GM23338 (cell line): Measurements from ENCODE around the gene DNAJB8. TPM values are rescaled to one million over a fixed set of nuclear protein-coding genes. Genes with fewer than 3 reads are reported as not detected.

Source experiments
- ATAC-seq: fragments of 200-7000 bp; cut with Tn5 transposase; 3 replicates; pipeline ENCODE4 v1.9.1; 2020
- DNase-seq: peaks from one replicate; pipeline ENCODE4 v3.0.0-alpha.2; 2015; ENCODE audit warnings: low spot score
- H2AFZ ChIP-seq: fragments of 200-600 bp; sonication (generic); 2 replicates; pipeline ENCODE4 v1.8.0; 2016; ENCODE audit warnings: antibody characterized with exemption, mild to moderate bottlenecking, moderate library complexity
- H3F3A ChIP-seq: fragments of 200-600 bp; sonication (generic); replicated peaks from 2 replicates; pipeline ENCODE4 v1.8.0; 2017; ENCODE audit warnings: antibody characterized with exemption, mixed run types, low read depth
- H3K27ac ChIP-seq: fragments of 200-600 bp; sonication (generic); 2 replicates; pipeline ENCODE4 v1.6.1; 2016; ENCODE audit warnings: low read depth
- H3K27me3 ChIP-seq: fragments of 200-600 bp; sonication (generic); 2 replicates; pipeline ENCODE4 v1.8.0; 2016; ENCODE audit warnings: mild to moderate bottlenecking, mixed run types, moderate library complexity; ENCODE audit not compliant: insufficient read depth
- H3K36me3 ChIP-seq: fragments of 200-600 bp; sonication (generic); 2 replicates; pipeline ENCODE4 v1.8.0; 2016; ENCODE audit warnings: mild to moderate bottlenecking; ENCODE audit not compliant: insufficient read depth
- H3K4me1 ChIP-seq: fragments of 200-600 bp; sonication (generic); 2 replicates; pipeline ENCODE4 v1.8.0; 2016; ENCODE audit warnings: mild to moderate bottlenecking, moderate library complexity; ENCODE audit not compliant: insufficient read depth
- H3K4me2 ChIP-seq: fragments of 200-600 bp; sonication (generic); 2 replicates; pipeline ENCODE4 v1.7.1; 2017; ENCODE audit warnings: mixed run types
- H3K4me3 ChIP-seq: fragments of 200-600 bp; sonication (generic); 2 replicates; pipeline ENCODE4 v1.6.1; 2016; ENCODE audit warnings: mixed run types
- H3K79me2 ChIP-seq: fragments of 200-600 bp; sonication (generic); replicated peaks from 2 replicates; pipeline ENCODE4 v1.8.0; 2017; ENCODE audit warnings: mild to moderate bottlenecking; ENCODE audit not compliant: insufficient read depth
- H3K9me2 ChIP-seq: fragments of 200-600 bp; sonication (generic); 2 replicates; pipeline ENCODE4 v1.8.0; 2017; ENCODE audit not compliant: insufficient read depth
- H4K20me1 ChIP-seq: fragments of 200-600 bp; sonication (generic); replicated peaks from 2 replicates; pipeline ENCODE4 v1.8.0; 2017; ENCODE audit warnings: mild to moderate bottlenecking; ENCODE audit not compliant: insufficient read depth
- H3K27ac Mint-ChIP-seq: 2 replicates; pipeline ENCODE4 v1.8.0; 2020; ENCODE audit warnings: inconsistent platforms, mild to moderate bottlenecking, moderate library complexity, mixed read lengths
- H3K27me3 Mint-ChIP-seq: 3 replicates; pipeline ENCODE4 v1.8.0; 2022; ENCODE audit warnings: low read depth, mild to moderate bottlenecking, moderate library complexity, mixed read lengths, inconsistent platforms; ENCODE audit not compliant: insufficient read depth, poor library complexity
- H3K36me3 Mint-ChIP-seq: 3 replicates; pipeline ENCODE4 v1.8.0; 2021; ENCODE audit warnings: low read depth, mild to moderate bottlenecking, inconsistent platforms, moderate library complexity, mixed read lengths
- H3K4me1 Mint-ChIP-seq: 3 replicates; pipeline ENCODE4 v1.8.0; 2020; ENCODE audit warnings: mild to moderate bottlenecking, inconsistent platforms, mixed read lengths
- H3K4me3 Mint-ChIP-seq: 3 replicates; pipeline ENCODE4 v1.8.0; 2021; ENCODE audit warnings: moderate library complexity, mild to moderate bottlenecking, inconsistent platforms, mixed read lengths
- H3K9me3 Mint-ChIP-seq: 3 replicates; pipeline ENCODE4 v1.8.0; 2020; ENCODE audit warnings: moderate library complexity, mild to moderate bottlenecking, inconsistent platforms, mixed read lengths
- CREB1 ChIP-seq: fragments of 250-450 bp; sonication (Bioruptor Pico); IDR thresholded peaks from 2 replicates; pipeline ENCODE4 v1.5.0; 2020; ENCODE audit warnings: low read depth, mild to moderate bottlenecking, moderate library complexity
- CTCF ChIP-seq, 2 experiments: fragments of 200-600 bp in 1 of 2; sonication (generic) in 1 of 2; conservative IDR thresholded peaks; 2 replicates each; pipeline versions ENCODE4 v1.5.1 to v1.6.1; 2016 to 2017; ENCODE audit warnings: antibody characterized with exemption in 2 of 2, low read depth in 2 of 2, mild to moderate bottlenecking in 2 of 2, moderate library complexity in 1 of 2
- ETS1 ChIP-seq: IDR thresholded peaks from 2 replicates; pipeline ENCODE4 v1.6.1; 2016; ENCODE audit warnings: antibody characterized with exemption
- EZH2 ChIP-seq: fragments of 200-600 bp; sonication (generic); IDR thresholded peaks from one replicate; pipeline ENCODE4 v1.8.0; 2017; ENCODE audit warnings: antibody characterized with exemption, mild to moderate bottlenecking, low read depth; ENCODE audit not compliant: unreplicated experiment
- EZH2phosphoT487 ChIP-seq: fragments of 200-600 bp; sonication (generic); IDR thresholded peaks from one replicate; pipeline ENCODE4 v1.8.1; 2018; ENCODE audit warnings: antibody characterized with exemption; ENCODE audit not compliant: unreplicated experiment
- JUNB ChIP-seq: IDR thresholded peaks from one replicate; pipeline ENCODE4 v1.6.1; 2016; ENCODE audit warnings: antibody characterized with exemption; ENCODE audit not compliant: unreplicated experiment
- NANOG ChIP-seq: IDR thresholded peaks from 2 replicates; pipeline ENCODE4 v1.6.1; 2016; ENCODE audit warnings: antibody characterized with exemption, borderline replicate concordance
- POLR2AphosphoS5 ChIP-seq: IDR thresholded peaks from 2 replicates; pipeline ENCODE4 v1.6.1; 2016; ENCODE audit warnings: antibody characterized with exemption, low read depth
- REST ChIP-seq: IDR thresholded peaks from one replicate; pipeline ENCODE4 v1.6.1; 2018; ENCODE audit warnings: antibody characterized with exemption; ENCODE audit not compliant: unreplicated experiment
- STAT1 ChIP-seq: IDR thresholded peaks from one replicate; pipeline ENCODE4 v1.6.1; 2016; ENCODE audit warnings: antibody characterized with exemption; ENCODE audit not compliant: unreplicated experiment
- ZNF114 ChIP-seq: fragments of 250-450 bp; sonication (Bioruptor Pico); IDR thresholded peaks from 2 replicates; pipeline ENCODE4 v1.5.0; 2020; ENCODE audit warnings: mild to moderate bottlenecking, moderate library complexity
- ZNF331 ChIP-seq: fragments of 250-450 bp; sonication (Bioruptor Pico); IDR thresholded peaks from 2 replicates; pipeline ENCODE4 v1.5.0; 2020; ENCODE audit warnings: low read depth, mild to moderate bottlenecking, moderate library complexity
- ZNF462 ChIP-seq: fragments of 250-450 bp; sonication (Bioruptor Pico); IDR thresholded peaks from 2 replicates; pipeline ENCODE4 v1.5.0; 2020; ENCODE audit warnings: mild to moderate bottlenecking, moderate library complexity
- polyA plus RNA-seq: library from polyadenylated mRNA; unstranded; fragments of >200 nt; fragmentation: Nextera tagmentation; extraction: Ambion mirVana; gene quantifications from 2 replicates; pipeline ENCODE4 v1.2.1, GENCODE V29; 2016
- total RNA-seq: library from RNA; depleted of rRNA; stranded (reverse); fragments of >200 nt; shearing (Covaris generic); gene quantifications from 2 replicates; pipeline ENCODE4 v1.2.3, GENCODE V29; 2014

Gene DNAJB8
- total and polyA plus RNA-seq, 2 experiments from 2014 or later: not detected

- peaks cover 52% of the 10 kb centered on the region for H3K4me1 Mint-ChIP-seq
- H3K27me3 Mint-ChIP-seq: peaks cover 72% of the 10 kb centered on the region
Observed at GRCh38 chr3:128430301-128430700, 36.4 kb downstream of the DNAJB8 start.

More at GRCh38 chr3:128430301-128430700, 36.4 kb downstream of the DNAJB8 start:
- Mint-ChIP-seq H3K4me3 (peak overlapping the region; percentile 29; the same call in 1 of the 3 replicates), H3K36me3 (no peaks in the 10 kb centered on the region; the same call in 2 of the 3 replicates), H3K27ac (no peak overlapping the region), H3K9me3 (no peaks in the 10 kb centered on the region)
- peaks cover 18% of the 10 kb centered on the region; the same call in 1 of the 2 replicates for H3F3A ChIP-seq
- H3K79me2 ChIP-seq: no peaks in the 10 kb centered on the region
- H3K4me3 ChIP-seq: no peak overlapping the region
- DNase-seq: no peak
- H2AFZ ChIP-seq: no peak overlapping the region
- no peak for ATAC-seq
- H4K20me1 ChIP-seq: no peaks in the 10 kb centered on the region
- H3K36me3 ChIP-seq: no peaks in the 10 kb centered on the region
- no peaks in the 10 kb centered on the region for H3K9me2 ChIP-seq
- H3K27me3 ChIP-seq: peaks cover 82% of the 10 kb centered on the region
- peaks cover 35% of the 10 kb centered on the region for H3K4me1 ChIP-seq
- H3K4me2 ChIP-seq: no peak overlapping the region
- no peak for TF ChIP-seq POLR2AphosphoS5
- no peak for TF ChIP-seq ZNF462 (CRISPR knock-in tag)
- no peak for TF ChIP-seq ZNF331 (CRISPR knock-in tag)
- no peak for TF ChIP-seq EZH2
- no peak for TF ChIP-seq EZH2phosphoT487
- TF ChIP-seq CREB1 (CRISPR knock-in tag): no peak
- TF ChIP-seq CTCF (conservative IDR thresholded peaks at IDR 0.05; ENCODE audit: low read depth in 2 of 2): no peak
- no peak for TF ChIP-seq STAT1
- no peak for TF ChIP-seq REST
- no peak for TF ChIP-seq ZNF114
- no peak for TF ChIP-seq ETS1
- TF ChIP-seq NANOG: no peak
- no peak for TF ChIP-seq JUNB
- no peak overlapping the region for H3K27ac ChIP-seq
